ENCODE measurements around the gene PADI3.

- TF ChIP-seq CEBPB (IDR thresholded peaks at IDR 0.05) (no peak), REST (IDR thresholded peaks at IDR 0.05; ENCODE audit: low read depth) (no peak), TAF1 (IDR thresholded peaks at IDR 0.05; ENCODE audit: low read depth) (no peak)
Observed at GRCh38 chr1:17315542-17316130, 66.7 kb downstream of the PADI3 start.
